ENCODE data around the gene P2RY6. TPM values are rescaled to one million over a fixed set of nuclear protein-coding genes. Genes with fewer than 3 reads are reported as not detected.

Gene P2RY6
- total and polyA plus RNA-seq, 11 donors: 0.56 to 17.7 (median 2.0) TPM

- Histone ChIP-seq H3K9me3 (no peaks in the 10 kb centered on the region), H3K4me1 (peaks cover 12 to 88% (median 60%) of the 10 kb centered on the region in 12 donors), H3K27ac (peak overlapping the region in 11 of 12 donors; percentile 45 to 86 (median 77)), H3K4me3 (no peak overlapping the region), H3K27me3 (no peaks in the 10 kb centered on the region), H3K36me3 (peaks cover 0 to 7% (median 0%) of the 10 kb centered on the region in 9 donors)
- DNase-seq: peak; percentile 46 to 93 (median 62)
- 58 to 68% (median 64%) methylated on average over 9 to 10 of the region's 10 CpGs for WGBS, 4 donors
- no peak for TF ChIP-seq CTCF (IDR thresholded peaks at IDR 0.05)
- TF ChIP-seq POLR2A (IDR thresholded peaks at IDR 0.05): no peak
- peak in 3 of 4 donors; percentile 39 to 64 (median 57) for ATAC-seq
- intact Hi-C loops (cut with DNase I): loop anchor here in 4 of 10 donors (2.0 to 5.0 kb wide), 2 partner anchors 50 to 53 kb away; no protein-coding TSS in a partner anchor
These were observed 34.5 kb upstream of the P2RY6 start for GRCh38 chr11:73237471-73238290.

GRCh38 chr11:73239111-73239521, 33.0 kb upstream of the P2RY6 start:
- intact Hi-C loops (cut with DNase I): loop anchor here in 2 of 10 donors (5.0 kb wide), 1 partner anchor 52 kb away; no protein-coding TSS in a partner anchor
- peak overlapping the region in 11 of 12 donors; percentile 62 to 86 (median 78) for H3K27ac ChIP-seq

GRCh38 chr11:73239571-73240189, 32.5 kb upstream of the P2RY6 start:
- 54 to 69% (median 65%) methylated on average over 7 of the region's 7 CpGs for WGBS, 4 donors
- H3K9me3 ChIP-seq: no peaks in the 10 kb centered on the region
- ATAC-seq (no peak), DNase-seq (peak in 1 of 5 donors; percentile 68)
- H3K4me3 ChIP-seq: no peak overlapping the region
- no peak for TF ChIP-seq CTCF (IDR thresholded peaks at IDR 0.05)
- TF ChIP-seq POLR2A (IDR thresholded peaks at IDR 0.05): no peak
- H3K4me1 ChIP-seq: peaks cover 12 to 85% (median 59%) of the 10 kb centered on the region in 12 donors
- peak overlapping the region in 11 of 12 donors; percentile 62 to 86 (median 78) for H3K27ac ChIP-seq
- peaks cover 0 to 4% (median 0%) of the 10 kb centered on the region in 9 donors for H3K36me3 ChIP-seq
- intact Hi-C loops (cut with DNase I): loop anchor here (2.0 to 10.0 kb wide), 13 partner anchors 21 to 517 kb away; partner anchors contain the start of genes FCHSD2 (in 1 of the 10) and P2RY2 (in 1 of the 10)
- no peaks in the 10 kb centered on the region for H3K27me3 ChIP-seq

More at GRCh38 chr11:73239111-73239521, 33.0 kb upstream of the P2RY6 start:
- 81 to 90% (median 84%) methylated on average over 4 to 6 of the region's 6 CpGs for WGBS, 4 donors
- H3K36me3 ChIP-seq: peaks cover 0 to 7% (median 0%) of the 10 kb centered on the region in 9 donors
- TF ChIP-seq CTCF (IDR thresholded peaks at IDR 0.05) (no peak), POLR2A (IDR thresholded peaks at IDR 0.05) (no peak)
- H3K9me3 ChIP-seq: no peaks in the 10 kb centered on the region
- H3K4me3 ChIP-seq: no peak overlapping the region
- no peaks in the 10 kb centered on the region for H3K27me3 ChIP-seq
- peaks cover 12 to 86% (median 59%) of the 10 kb centered on the region in 12 donors for H3K4me1 ChIP-seq
- ATAC-seq (no peak), DNase-seq (peak in 2 of 5 donors; percentile 27 to 38)
